ENCODE measurements around the gene ASL.

DNA sequence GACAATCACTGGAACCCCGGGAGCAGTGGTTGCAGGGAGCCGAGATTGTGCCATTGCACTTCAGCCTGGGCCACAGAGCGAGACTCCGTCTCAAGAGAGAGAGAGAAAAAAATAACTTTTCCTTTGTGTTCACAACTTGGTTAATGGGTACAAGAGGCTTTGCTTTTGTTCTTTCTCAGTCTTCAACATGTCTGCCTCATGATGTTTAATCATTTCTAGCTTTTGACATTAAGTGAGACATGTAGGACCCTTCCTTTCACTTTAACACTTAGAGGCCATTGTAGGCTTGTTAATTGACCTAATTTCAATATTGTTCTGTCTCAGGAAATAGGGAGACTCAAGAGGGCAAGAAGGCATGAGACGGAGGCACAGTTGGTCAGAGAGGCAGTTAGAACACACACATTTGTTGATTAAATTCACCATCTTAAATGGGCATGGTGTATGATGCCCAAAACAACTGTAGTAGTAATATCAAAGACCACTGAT lies 29.7 kb downstream of the ASL start:
- TF ChIP-seq, protein P1, sequence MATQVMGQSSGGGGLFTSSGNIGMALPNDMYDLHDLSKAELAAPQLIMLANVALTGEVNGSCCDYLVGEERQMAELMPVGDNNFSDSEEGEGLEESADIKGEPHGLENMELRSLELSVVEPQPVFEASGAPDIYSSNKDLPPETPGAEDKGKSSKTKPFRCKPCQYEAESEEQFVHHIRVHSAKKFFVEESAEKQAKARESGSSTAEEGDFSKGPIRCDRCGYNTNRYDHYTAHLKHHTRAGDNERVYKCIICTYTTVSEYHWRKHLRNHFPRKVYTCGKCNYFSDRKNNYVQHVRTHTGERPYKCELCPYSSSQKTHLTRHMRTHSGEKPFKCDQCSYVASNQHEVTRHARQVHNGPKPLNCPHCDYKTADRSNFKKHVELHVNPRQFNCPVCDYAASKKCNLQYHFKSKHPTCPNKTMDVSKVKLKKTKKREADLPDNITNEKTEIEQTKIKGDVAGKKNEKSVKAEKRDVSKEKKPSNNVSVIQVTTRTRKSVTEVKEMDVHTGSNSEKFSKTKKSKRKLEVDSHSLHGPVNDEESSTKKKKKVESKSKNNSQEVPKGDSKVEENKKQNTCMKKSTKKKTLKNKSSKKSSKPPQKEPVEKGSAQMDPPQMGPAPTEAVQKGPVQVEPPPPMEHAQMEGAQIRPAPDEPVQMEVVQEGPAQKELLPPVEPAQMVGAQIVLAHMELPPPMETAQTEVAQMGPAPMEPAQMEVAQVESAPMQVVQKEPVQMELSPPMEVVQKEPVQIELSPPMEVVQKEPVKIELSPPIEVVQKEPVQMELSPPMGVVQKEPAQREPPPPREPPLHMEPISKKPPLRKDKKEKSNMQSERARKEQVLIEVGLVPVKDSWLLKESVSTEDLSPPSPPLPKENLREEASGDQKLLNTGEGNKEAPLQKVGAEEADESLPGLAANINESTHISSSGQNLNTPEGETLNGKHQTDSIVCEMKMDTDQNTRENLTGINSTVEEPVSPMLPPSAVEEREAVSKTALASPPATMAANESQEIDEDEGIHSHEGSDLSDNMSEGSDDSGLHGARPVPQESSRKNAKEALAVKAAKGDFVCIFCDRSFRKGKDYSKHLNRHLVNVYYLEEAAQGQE (IDR thresholded peaks at IDR 0.05; ENCODE audit: insufficient read depth in 1 of 2, low read depth in 2 of 2, low read length in 2 of 2), result no peak
- TF ChIP-seq POLR2AphosphoS5 (IDR thresholded peaks at IDR 0.05; ENCODE audit: low read depth, low read length) (no peak), TAF1 (IDR thresholded peaks at IDR 0.05; ENCODE audit: borderline replicate concordance, insufficient read depth, low read length) (no peak), FOXP2 (optimal IDR thresholded peaks at IDR 0.05; ENCODE audit: borderline replicate concordance, extremely low read depth, extremely low read length, insufficient read depth) (no peak), SIN3A (IDR thresholded peaks at IDR 0.05; ENCODE audit: borderline replicate concordance, insufficient read depth, low read length) (no peak)
